Subcutaneous abdominal adipose tissue (tissue), 5 donors: ENCODE results near the gene PADI4.
"Not testable (repeated sequence)": the region's sequence is repeated elsewhere in the genome, so short reads cannot be mapped to it uniquely, and the experiment has no call there.

Experiments
- H3K27ac ChIP-seq: one replicate; pipeline ENCODE4 v1.7.0; 2013; ENCODE audit warnings: low read depth, mild to moderate bottlenecking, inconsistent platforms, low read length, moderate library complexity
- H3K27me3 ChIP-seq, 5 donors: one replicate each; pipeline ENCODE4 v1.7.0; 2013; ENCODE audit warnings: low read length in 5 of 5, inconsistent platforms in 1 of 5; ENCODE audit not compliant: control insufficient read depth in 5 of 5, insufficient read depth in 4 of 5
- H3K36me3 ChIP-seq, 5 donors: one replicate each; pipeline ENCODE4 v1.7.0; 2013; ENCODE audit warnings: low read length in 5 of 5; ENCODE audit not compliant: control insufficient read depth in 5 of 5, insufficient read depth in 5 of 5
- H3K4me1 ChIP-seq, 5 donors: one replicate each; pipeline ENCODE4 v1.7.0; 2013; ENCODE audit warnings: low read length in 5 of 5, mild to moderate bottlenecking in 3 of 5, moderate library complexity in 1 of 5; ENCODE audit not compliant: control insufficient read depth in 5 of 5, insufficient read depth in 5 of 5
- H3K4me3 ChIP-seq, 5 donors: one replicate each; pipeline ENCODE4 v1.7.0; 2013; ENCODE audit warnings: low read length in 5 of 5, low read depth in 1 of 5
- H3K9ac ChIP-seq, 5 donors: one replicate each; pipeline ENCODE4 v1.7.0; 2013; ENCODE audit warnings: low read length in 5 of 5, mild to moderate bottlenecking in 4 of 5, moderate library complexity in 3 of 5
- H3K9me3 ChIP-seq, 5 donors: one replicate each; pipeline ENCODE4 v1.7.0; 2013; ENCODE audit warnings: low read length in 5 of 5; ENCODE audit not compliant: control insufficient read depth in 5 of 5
- donor health status: healthy.
- donor health status: healthy.
- donor health status: healthy.
- donor health status: healthy.
- donor health status: healthy.

PADI4 gene

DNA sequence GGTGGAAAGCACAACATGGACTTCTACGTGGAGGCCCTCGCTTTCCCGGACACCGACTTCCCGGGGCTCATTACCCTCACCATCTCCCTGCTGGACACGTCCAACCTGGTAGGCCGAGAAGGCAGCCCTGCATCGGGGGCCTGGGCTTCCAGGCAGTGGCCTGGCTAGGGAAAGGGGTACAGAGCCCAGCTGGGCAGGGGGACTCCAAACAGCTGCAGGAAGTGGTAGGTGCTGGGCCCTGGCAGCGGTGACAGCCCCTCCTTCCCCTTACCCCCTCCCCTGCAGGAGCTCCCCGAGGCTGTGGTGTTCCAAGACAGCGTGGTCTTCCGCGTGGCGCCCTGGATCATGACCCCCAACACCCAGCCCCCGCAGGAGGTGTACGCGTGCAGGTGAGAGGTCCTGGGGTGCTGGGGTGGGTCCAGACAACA is 34.0 kb downstream of the PADI4 start:
- Histone ChIP-seq H3K27ac (no peak overlapping the region), H3K9ac (no peak overlapping the region), H3K4me1 (no peaks in the 10 kb centered on the region), H3K27me3 (peaks cover 4 to 28% (median 23%) of the 10 kb centered on the region in 5 donors), H3K9me3 (no peaks in the 10 kb centered on the region), H3K36me3 (no peaks in the 10 kb centered on the region), H3K4me3 (no peak overlapping the region)

GRCh38 chr1:17345506-17345905 is 37.5 kb downstream of the PADI4 start:
- not testable (repeated sequence) for H3K4me3 ChIP-seq

GRCh38 chr1:17346046-17346789 is 38.2 kb downstream of the PADI4 start:
- no peak overlapping the region for H3K9ac ChIP-seq
- H3K36me3 ChIP-seq, result no peaks in the 10 kb centered on the region
- H3K27ac ChIP-seq, result no peak overlapping the region
- no peaks in the 10 kb centered on the region for H3K4me1 ChIP-seq
- H3K9me3 ChIP-seq, result no peaks in the 10 kb centered on the region
- H3K27me3 ChIP-seq, result peaks cover 8 to 30% (median 22%) of the 10 kb centered on the region in 5 donors
- no peak overlapping the region for H3K4me3 ChIP-seq

More at GRCh38 chr1:17345506-17345905, 37.5 kb downstream of the PADI4 start:
- not testable (repeated sequence) for H3K9me3 ChIP-seq, H3K36me3 ChIP-seq, H3K27ac ChIP-seq, H3K4me1 ChIP-seq, H3K9ac ChIP-seq
- peaks cover 8 to 30% (median 22%) of the 10 kb centered on the region in 5 donors for H3K27me3 ChIP-seq

DNA sequence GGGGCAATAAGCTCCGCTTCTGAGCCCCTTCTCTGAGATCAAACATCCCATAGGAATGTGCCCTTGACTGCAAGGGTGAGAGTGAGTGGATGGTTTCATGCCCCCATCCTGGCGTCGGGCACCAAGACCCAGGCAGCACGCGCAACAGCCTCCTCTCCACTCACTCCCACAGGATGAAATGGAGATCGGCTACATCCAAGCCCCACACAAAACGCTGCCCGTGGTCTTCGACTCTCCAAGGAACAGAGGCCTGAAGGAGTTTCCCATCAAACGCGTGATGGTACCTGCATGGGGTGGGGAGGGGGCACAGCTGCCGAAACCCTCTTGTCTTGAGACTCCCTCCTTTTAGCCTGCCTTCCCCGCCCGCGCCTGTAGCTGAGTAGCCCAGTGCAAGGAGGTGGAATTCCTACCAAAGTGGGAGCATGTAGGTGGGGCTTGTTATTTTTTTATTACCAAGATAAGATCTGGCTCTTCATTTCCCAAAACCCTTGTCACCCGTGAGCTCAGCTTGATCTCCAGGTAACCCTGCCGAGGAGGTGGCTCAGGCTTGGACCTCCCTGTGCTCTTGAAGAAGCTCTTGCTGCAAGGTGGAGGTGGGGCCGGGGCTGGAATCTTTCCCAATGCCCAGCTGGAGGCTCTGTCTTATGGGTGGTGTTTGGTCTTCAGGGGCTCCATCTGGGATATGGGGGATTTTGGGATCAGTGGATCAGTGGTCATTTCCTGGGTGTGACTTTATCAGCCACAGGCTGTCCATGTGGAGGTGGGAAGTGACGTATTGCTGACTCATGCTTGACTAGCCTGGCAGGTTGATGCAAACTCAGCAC is 40.0 kb downstream of the PADI4 start:
- H3K27me3 ChIP-seq, result peaks cover 10 to 33% (median 28%) of the 10 kb centered on the region in 5 donors
- H3K9me3 ChIP-seq, result no peaks in the 10 kb centered on the region
- no peaks in the 10 kb centered on the region for H3K36me3 ChIP-seq
- no peak overlapping the region for H3K4me3 ChIP-seq
- H3K9ac ChIP-seq, result no peak overlapping the region
- H3K4me1 ChIP-seq, result no peaks in the 10 kb centered on the region
- no peak overlapping the region for H3K27ac ChIP-seq

DNA sequence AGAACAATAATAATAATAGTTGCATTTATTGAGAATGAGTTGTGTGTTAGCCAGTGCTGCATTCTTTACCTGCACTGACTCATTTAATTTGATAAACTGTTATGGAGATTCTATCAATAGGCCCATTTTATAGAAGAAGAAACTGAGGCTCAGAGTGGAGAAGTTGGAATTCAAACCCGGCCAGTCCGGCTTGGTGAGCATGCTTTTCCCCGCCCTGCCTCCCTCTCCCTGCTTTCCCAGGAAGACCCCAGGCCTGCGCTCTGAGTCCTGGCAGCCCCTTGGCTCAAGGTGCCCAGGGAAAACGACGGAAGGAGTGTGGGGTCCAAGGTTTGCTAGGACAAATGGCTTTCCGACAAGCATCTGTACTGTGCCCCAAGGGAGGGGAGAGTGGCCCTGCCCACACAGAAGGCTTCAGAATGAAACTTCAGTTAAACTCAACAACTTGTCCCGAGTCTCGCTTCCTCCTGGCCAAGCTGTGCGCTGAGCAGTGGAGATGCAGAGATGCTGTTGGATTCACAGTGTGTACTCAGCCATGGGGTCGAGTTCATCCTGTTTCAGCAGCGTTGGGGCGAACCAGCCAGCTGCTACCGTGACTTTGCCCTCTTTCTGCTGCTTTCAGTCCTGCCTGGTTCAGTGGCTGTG is 40.7 kb downstream of the PADI4 start:
- H3K9ac ChIP-seq, result no peak overlapping the region
- no peak overlapping the region for H3K27ac ChIP-seq
- H3K4me1 ChIP-seq, result no peaks in the 10 kb centered on the region
- H3K27me3 ChIP-seq, result peaks cover 10 to 36% (median 28%) of the 10 kb centered on the region in 5 donors
- H3K36me3 ChIP-seq, result no peaks in the 10 kb centered on the region
- H3K4me3 ChIP-seq, result no peak overlapping the region
- no peaks in the 10 kb centered on the region for H3K9me3 ChIP-seq

DNA sequence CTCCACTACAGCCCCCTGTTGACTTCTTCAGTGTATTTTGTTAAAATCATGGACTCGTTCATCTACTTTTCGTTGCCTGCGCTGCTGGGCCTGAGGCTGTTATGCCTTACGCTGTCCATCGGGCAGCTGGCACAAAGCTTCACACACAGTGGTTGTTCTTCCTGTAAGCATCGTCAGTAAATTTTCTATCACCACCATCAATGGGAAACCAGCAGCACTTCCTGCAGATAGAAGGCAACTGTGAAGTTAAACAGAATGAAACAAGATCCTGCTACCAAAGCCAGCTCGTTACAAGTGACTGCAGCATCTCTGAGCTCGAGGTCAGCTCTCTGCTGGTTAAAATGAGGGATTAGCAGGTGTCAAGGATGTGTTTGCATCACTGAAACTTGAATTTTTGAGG is 42.1 kb downstream of the PADI4 start:
- Histone ChIP-seq H3K9me3 (no peaks in the 10 kb centered on the region), H3K36me3 (no peaks in the 10 kb centered on the region), H3K27ac (no peak overlapping the region), H3K4me1 (no peaks in the 10 kb centered on the region), H3K4me3 (no peak overlapping the region), H3K27me3 (peaks cover 10 to 40% (median 28%) of the 10 kb centered on the region in 5 donors), H3K9ac (no peak overlapping the region)

- Histone ChIP-seq H3K4me1 (no peaks in the 10 kb centered on the region), H3K4me3 (no peak overlapping the region), H3K27me3 (peaks cover 10 to 41% (median 28%) of the 10 kb centered on the region in 5 donors), H3K36me3 (no peaks in the 10 kb centered on the region), H3K27ac (no peak overlapping the region), H3K9ac (no peak overlapping the region), H3K9me3 (no peaks in the 10 kb centered on the region)
Measured at GRCh38 chr1:17350928-17351446, 43.0 kb downstream of the PADI4 start.

DNA sequence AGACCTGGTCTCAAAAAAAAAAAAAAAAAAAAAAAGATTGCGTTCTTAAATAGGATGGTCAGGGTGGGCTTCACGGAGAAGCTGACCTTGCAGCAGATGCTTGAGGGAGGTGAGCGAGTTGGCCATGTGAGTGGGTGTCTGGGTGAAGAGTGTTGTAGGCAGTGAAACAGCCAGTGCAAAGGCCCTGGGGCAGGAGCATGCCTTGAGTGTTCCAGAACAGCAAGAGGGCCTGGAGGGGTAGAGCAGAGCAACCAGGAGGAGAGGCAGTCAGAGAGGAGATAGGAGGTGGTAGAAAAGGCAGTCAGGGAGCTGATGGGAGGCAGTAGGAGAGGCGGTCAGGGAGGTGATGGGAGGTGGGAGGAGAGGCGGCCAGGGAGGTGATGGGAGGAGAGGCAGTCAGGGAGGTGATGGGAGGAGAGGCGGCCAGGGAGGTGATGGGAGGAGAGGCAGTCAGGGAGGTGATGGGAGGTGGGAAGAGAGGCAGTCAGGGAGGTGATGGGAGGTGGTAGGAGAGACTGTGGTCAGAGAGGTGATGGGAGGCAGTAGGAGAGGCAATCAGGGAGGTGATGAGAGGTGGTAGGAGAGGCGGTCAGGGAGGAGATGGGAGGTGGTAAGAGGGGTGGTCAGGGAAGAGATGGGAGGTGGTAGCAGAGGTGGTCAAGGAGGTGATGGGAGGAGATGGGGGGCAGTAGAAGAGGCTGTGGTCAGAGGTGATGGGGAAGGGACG is 43.8 kb downstream of the PADI4 start:
- no peak overlapping the region for H3K4me3 ChIP-seq
- H3K4me1 ChIP-seq, result no peaks in the 10 kb centered on the region
- no peaks in the 10 kb centered on the region for H3K9me3 ChIP-seq
- H3K27me3 ChIP-seq, result peaks cover 8 to 40% (median 24%) of the 10 kb centered on the region in 5 donors
- H3K36me3 ChIP-seq, result no peaks in the 10 kb centered on the region
- H3K9ac ChIP-seq, result no peak overlapping the region
- H3K27ac ChIP-seq, result no peak overlapping the region

- H3K4me1 ChIP-seq, result no peaks in the 10 kb centered on the region
- H3K36me3 ChIP-seq, result no peaks in the 10 kb centered on the region
- H3K27me3 ChIP-seq, result peaks cover 8 to 40% (median 24%) of the 10 kb centered on the region in 5 donors
- H3K27ac ChIP-seq, result no peak overlapping the region
- H3K9me3 ChIP-seq, result no peaks in the 10 kb centered on the region
- H3K9ac ChIP-seq, result no peak overlapping the region
- no peak overlapping the region for H3K4me3 ChIP-seq
Measured at GRCh38 chr1:17352419-17352909, 44.5 kb downstream of the PADI4 start.
